Epithelial cell of proximal tubule (primary cell): ENCODE results near the gene AFF3. TPM values are rescaled to one million over a fixed set of nuclear protein-coding genes. Genes with fewer than 3 reads are reported as not detected.

Experiments used
- DNase-seq: peaks from one replicate; pipeline ENCODE4 v3.0.0-alpha.2; 2011; ENCODE audit warnings: low read depth
- H3K4me3 ChIP-seq: 2 replicates; pipeline ENCODE4 v1.5.1; 2011; ENCODE audit warnings: low read depth, mild to moderate bottlenecking, low read length
- CTCF ChIP-seq: conservative IDR thresholded peaks from 2 replicates; pipeline ENCODE4 v1.5.1; 2012; ENCODE audit warnings: low read depth, mild to moderate bottlenecking, low read length
- total RNA-seq: library from RNA; depleted of rRNA; stranded (reverse); fragments of >200 nt; gene quantifications from 2 replicates; pipeline ENCODE4 v1.2.3, GENCODE V29; 2015

The AFF3 gene
- total RNA-seq, 1 donor from 2014 or later = 0.35 TPM

GRCh38 chr2:100039291-100039980, 103.0 kb downstream of the AFF3 start:
- TF ChIP-seq CTCF = no peak
- no peak for DNase-seq
- H3K4me3 ChIP-seq = no peak overlapping the region

DNA sequence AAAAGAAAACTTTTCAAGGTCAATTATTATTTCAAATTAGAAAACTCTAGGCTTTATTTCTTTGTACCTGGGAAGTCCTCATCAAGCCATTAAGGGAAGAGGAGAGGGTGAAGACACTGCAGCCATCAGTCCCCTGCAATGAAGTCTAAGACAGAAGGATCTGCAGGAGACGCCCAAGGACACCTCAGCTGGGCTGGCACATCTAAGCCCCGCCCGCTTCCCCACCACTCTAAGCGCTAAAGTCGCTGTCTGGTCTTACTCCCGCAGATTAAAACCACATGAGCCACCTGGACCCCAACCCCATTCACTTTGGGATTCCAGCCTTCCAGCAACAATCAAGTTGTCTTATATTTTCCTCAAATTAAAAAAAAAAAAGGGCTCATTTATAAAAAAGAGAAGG, 104.4 kb downstream of the AFF3 start:
- no peak overlapping the region for H3K4me3 ChIP-seq
- TF ChIP-seq CTCF = no peak
- DNase-seq = no peak

GRCh38 chr2:100036793-100037192, 105.6 kb downstream of the AFF3 start:
- DNase-seq = no peak
- no peak for TF ChIP-seq CTCF
- H3K4me3 ChIP-seq = no peak overlapping the region

DNA sequence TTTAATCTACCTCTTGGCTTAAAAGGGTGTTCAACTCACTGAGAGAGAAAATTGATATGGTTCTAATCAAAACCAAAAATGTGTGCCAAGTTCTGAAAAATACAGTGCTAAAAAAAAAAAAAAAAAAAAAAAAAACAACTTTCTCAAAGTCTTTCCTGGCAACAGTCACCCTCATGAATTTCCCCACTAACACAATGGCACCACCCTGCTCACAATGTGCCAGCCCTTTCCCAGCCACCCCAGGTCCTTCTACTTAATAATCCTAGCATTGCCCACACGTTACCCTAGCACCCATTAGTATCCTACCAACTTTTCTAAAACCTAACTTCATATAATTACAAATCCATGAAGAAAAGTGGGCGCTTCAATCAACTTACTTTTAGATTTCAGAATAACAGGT, 106.4 kb downstream of the AFF3 start:
- TF ChIP-seq CTCF = no peak

DNA sequence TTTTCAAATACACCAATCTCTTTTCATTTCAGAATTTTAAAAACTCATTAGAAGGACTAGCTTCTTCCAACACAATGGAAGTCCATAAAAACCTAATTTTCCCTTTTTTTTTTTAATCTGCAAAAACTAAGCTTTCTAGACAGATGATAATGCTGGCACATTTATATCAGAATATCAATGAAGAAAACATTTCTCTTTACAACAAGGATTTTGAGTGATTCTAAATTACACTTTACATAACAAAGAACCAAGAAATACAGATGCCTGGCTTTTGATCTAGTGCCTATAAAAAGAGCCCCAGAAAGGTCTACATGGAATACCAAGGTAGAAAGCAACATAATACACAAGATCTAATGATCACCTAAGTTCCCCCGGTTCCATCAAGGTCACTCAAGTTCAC, 108.0 kb downstream of the AFF3 start:
- no peak for DNase-seq
- TF ChIP-seq CTCF = no peak
- H3K4me3 ChIP-seq = no peak overlapping the region

More for the DNA sequence above, 106.4 kb downstream of the AFF3 start:
- DNase-seq = no peak
- no peak overlapping the region for H3K4me3 ChIP-seq

DNA sequence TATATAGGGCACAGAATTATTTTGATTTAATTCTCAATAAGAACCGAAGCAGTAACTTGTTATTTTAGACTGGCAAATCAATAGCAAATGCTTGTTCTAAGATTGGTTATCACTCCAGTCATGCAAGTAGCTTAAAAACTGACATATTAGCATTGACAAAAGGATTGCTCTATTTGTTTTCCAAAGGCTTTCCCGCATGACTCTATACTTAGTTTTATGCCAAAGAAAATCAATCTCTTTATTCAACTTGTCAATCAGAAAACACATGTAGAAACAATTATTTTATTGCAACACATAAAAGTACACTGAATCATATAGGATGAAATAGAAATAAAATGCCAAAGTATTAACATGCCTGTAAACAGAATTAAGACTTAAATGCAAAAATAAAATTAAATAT, 108.4 kb downstream of the AFF3 start:
- DNase-seq = no peak
- no peak for TF ChIP-seq CTCF
- H3K4me3 ChIP-seq = no peak overlapping the region

DNA sequence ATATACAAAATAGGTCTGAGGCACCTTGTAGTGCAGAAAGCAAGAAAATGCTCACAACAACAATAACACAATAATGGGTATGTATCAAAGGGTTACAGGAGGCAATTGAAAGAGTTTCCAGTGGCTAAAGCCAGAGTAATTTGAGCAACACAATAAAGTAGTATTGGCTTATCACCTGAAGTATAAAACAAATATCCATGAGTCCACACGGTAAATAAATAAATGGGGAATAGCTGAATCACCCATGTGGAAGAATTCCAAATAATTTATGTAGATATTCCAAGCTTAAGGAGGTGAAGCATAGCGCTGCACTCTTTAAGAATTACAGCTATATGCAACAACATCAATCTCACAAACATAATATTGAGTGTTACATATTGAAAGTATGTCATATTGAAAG, 110.8 kb downstream of the AFF3 start:
- no peak overlapping the region for H3K4me3 ChIP-seq
- no peak for TF ChIP-seq CTCF
- no peak for DNase-seq
